Islet precursor cell (in vitro differentiated cells): ENCODE measurements around the gene DCC.
A peak's percentile ranks its signal among the peaks of the same experiment; 100 is the strongest.

Experiments
- DNase-seq: peaks from one replicate; pipeline ENCODE4 v3.0.0-alpha.2; 2018

DCC gene

DNA sequence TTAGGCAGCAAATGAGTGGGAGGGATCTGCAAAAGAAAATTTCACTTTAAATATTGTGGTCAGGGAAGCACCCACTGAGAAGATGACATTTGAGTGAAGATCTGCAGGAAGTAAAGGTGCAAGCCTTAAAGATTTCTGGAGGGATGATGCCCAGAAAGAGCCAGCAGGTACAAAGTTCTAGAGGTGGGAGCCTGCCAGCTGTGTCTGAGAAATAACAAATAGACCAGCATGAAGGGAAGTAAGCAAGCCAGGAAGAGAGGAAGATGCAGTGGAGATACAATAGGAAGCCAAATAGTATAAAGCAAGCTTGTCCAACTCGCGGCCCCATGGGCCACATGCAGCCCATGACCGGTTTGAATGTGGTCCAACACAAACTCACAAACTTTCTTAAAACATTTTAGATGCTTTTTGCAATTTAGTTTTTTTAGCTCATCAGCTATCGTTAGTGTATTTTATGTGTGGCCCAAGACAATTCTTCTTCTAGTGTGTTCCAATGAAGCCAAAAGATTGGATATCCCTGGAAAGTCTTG, 489.9 kb downstream of the DCC start:
- DNase-seq: no peak

DNA sequence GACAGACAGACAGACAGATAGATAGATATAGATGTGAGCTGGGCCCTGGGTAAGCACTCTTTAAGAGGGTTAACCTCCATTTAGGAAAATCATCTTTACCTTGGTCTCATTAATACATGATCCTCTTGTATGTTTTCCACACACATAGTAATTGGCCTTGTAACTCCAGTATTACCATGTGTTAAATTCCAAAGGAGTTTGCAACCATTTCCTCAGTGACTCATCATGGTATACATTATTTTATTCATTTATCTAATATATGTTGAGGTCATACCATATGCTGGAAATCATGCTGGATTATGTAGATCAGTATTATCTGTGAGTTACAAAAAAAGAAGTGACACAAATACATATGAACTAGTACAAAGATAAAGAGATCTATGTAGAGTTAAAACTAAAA, 504.3 kb downstream of the DCC start:
- no peak for DNase-seq

DNA sequence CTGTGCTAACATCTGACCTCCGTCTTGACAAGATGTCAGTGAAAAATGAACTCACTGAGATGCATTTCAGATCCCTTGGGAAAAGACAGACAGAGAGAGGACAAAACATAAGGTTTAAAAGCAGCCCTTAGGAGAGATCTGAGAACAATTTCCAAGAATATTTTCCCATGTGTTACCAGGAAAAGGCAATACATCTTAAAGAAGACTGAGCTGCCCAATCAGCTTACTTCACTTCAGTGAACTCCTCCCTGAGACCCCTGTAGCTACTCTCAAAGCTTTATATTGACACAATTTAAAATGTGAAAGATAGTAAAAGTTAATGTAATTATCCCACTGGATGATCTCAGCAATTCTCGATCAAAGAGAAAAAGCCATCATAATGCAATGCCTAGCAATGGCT, 505.0 kb downstream of the DCC start:
- DNase-seq: no peak

DNA sequence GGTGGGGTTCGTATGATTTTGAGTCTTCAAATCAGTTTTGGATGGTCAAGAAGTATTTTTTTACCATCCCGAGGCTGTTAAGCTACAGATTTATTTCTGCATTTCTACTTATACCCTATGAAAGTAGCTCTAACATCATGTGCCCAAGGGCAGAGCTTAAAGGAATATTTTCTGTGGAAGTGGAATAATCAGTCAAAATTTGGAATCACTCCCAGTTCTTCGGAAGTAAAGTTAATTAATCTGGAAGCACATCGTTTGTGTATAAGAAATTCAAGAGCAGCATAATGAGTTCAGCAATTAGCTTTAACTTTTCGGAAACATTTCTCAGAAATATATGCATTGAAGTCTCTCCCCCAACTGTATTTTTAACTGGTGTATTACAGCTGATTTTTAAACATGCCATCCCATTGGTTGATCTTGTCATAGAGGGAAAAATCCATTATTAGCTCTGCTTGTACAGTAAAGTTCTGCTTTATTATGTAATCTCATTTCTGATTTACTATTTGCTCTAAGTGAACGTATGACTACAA, 510.1 kb downstream of the DCC start:
- no peak for DNase-seq

DNA sequence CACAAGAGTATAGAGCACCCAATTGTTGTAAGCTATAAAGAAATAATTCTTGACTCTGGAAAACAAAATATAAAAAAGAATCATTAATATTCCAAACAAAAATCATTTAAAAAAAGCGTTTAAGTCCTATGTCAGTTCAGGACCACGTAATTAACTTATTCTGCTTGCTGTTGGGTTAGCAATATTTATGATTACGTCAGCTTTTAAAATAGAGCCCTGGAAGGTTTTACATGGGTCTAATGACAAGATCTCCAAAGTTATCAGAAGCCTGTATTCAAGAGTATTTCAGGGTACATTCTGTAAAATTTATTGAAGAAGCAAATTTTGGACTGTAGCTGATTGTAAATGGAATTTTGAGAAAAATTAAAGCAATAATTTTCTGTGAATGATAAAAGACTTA, 521.6 kb downstream of the DCC start:
- DNase-seq: no peak

DNA sequence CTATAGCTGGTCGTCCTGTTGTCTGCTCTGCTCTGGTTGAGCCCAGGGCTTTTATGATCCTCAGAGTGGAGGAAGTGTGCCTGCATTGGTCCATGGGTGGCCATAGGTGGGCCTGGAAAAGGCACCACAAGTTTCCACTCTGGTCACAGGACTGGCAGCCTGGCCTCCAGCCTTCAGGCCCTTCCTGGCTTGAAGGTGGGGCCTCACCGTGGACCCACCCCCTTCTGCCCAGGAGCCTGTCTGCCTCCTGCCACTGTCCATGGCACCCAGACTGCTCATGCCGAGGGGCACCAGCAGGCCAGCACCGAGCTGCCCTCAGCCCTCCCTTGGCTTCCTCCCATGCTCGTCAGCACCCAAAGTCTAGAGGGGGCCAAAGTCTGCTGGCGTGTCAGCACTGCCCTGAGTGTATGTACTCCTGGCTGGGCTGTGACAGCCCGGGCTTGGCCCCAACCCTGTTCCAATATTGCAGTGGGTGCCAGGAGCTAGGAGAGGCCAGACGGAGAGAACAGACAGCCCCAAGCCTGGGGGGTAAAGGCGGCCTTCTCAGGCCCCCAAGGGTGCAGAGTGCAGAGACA, 529.4 kb downstream of the DCC start:
- no peak for DNase-seq

DNA sequence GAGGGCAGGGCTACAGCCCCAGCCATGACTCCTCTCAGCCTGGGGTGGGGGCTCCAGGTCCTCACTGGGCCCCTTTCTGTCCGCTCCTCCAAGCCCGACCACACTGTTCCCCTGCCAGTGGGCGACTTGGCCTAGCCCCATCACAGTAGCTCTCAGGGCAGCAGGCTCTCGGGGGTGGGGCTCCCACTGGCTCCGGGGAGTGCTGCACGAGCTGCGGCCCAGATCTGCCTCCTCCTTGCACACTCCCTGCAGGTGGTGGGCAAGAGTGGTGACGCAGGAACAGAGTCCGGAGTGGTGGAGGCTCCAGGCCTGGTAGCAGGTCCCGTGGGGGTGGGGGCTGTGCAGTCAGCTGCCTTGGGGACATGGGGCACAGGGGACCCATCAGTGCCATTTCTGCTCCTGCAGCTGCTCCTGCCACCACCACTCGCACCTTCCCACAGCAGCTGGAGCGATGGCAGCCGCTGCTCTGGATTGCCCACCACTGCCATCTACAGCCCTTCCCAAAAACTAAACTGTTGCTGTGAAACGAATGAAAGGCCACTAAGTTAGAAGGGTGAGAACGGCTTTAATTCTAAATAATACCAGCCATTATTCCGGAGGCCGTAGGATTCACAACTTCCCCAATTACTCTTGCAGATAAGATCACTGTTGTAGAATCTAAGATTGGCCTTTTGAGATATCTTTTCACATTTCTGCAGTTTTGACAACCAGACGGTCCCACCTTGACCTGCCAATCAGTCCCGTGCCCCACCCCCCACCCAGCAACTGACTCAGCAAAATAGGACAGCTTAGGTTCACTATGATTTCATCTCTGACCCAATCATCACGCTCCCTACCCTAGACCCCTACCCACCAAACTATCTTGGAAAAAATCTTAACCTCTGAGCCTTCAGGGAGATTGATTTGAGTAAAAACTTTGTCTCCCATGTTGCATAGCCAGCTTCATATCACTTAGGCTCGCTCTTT, 530.2 kb downstream of the DCC start:
- no peak for DNase-seq

DNA sequence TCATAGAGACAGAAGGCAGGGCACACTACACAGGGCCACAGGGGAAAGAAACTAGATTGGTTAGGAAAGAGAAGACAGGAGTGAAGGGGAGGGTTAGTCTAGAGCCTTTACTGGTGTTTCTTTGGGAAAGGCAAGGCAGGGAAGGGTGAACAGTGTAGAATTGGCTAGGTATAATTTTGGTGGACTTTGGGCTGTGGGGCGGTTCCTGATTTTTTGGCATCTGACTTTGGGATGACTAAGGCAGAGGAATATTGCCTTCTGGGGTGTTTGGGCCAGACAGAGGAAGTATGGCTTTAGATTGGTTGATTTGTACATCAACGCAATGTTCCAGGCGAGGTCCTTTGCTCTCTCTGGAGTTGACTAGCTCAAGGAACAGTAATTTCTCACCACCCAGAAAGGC, 534.8 kb downstream of the DCC start:
- no peak for DNase-seq

DNA sequence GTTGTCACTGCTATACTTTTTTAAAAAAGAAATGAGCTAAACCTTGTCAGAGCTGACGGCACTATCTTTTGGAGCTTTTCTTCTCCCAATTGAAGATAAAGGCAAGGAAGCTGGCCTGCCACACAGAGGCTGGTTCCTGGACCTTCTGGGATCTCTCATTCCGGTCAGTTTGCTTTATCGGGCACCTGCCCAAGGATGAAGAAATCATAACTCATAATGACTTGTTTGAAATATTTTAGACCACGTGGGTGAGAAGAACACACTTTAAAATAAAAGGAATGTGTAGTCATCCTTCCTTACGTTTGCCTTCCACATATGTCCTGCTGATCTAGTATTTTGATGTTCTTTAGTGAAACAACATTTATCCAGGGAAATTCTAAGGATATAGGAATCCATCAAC, 535.7 kb downstream of the DCC start:
- DNase-seq: no peak

DNA sequence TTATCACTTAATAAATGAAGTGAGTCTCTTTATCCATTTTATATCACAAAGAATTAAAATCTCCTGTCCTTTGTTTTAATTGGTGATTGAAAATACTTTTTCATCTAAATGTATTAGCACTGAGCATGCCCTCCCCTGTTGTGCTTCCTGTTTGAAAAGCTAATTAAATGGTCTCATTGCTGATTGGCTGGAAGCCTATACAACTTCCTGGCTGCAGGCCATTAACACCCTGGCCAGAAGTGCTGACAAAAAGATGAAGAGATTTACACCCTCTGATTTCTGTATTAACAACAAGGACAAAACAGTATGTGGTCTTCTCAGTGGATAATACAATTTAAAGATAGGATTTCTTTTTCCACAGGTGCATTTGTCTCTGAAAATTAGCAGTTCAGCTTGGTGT, 548.0 kb downstream of the DCC start:
- DNase-seq: no peak

DNA sequence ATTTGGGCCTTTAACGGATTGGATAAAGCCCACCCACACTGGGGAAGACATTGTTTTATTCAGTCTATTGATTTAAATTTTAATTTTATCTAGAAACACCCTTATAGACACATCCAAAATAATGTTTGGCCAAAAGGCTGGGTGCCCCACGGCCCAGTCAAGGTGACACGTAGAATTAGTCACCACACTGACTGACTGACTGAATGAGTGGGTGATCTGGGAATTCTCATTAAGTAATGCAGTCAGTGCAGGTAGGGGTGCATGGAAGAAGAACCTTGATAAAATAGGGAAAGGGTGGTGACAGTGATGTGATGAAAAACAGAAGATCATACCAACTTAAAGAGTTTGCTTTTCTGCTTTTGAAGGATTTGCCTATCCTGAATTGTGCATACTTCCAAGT, 554.8 kb downstream of the DCC start:
- DNase-seq: no peak

DNA sequence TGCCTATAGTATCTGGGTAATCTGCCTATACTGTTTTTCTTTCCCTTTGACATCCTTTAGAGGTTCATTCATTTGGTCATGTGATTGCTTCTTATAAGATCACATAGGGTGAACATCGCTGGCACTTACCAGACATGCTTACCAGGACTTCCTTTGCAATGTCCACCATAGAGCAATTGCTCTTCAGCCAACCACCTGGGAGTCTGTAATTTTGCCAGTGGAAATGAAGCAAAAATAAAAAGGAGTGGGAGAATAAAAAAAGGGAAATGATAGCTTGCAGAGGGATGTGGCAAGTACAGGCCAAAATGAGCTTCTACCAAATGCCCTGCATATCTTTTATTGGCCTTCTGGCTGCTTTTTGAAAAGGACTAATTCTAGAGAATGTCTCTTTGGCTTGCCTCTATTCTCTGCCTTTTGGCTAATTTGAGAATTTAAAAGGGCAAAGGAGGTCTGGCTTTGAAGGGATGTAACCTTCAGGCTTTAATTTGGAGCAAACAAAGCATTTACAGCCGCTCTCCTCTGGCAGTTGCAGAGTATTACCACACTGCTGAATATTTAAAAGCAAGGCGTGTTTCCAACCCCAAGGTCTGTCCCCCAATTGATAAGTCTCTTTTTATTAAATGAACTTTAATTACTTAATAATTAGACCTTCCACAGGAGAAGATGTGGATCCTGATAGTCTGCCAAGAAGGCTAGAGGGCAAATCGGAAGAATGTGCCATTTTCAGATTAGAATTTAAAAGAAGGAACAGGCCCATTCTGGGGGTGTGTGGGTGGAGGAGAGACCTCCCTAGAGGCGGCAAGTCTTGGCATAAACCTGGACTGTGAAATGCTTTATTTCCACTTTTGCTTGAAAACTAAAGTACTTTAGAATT, 557.9 kb downstream of the DCC start:
- no peak for DNase-seq

DNA sequence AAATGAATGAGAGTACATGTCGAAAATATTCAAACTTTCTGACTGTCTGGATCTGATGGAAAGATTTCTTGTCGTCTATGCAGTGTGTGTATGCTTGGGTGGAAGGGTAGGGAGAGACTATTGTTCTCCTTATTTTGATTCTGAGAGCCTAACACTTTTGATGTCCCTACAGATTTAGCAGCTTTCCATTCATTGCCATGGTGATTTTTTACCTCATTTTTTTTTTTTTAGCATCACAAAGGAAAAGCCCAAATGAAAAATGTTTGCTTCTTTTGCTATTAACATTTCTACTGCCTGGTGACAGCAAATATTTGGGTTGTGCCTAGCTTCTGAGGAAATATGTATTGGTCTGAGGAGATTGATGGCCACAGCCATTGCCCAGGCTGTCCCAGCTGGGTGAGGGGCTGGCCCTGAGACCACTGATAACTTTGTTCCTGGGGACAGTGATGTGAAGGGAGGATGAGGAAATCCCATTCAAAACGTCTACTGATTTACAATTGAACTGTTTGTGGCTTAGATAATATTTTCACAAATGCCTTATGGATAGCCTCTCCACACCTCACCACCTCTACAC, 558.6 kb downstream of the DCC start:
- no peak for DNase-seq

DNA sequence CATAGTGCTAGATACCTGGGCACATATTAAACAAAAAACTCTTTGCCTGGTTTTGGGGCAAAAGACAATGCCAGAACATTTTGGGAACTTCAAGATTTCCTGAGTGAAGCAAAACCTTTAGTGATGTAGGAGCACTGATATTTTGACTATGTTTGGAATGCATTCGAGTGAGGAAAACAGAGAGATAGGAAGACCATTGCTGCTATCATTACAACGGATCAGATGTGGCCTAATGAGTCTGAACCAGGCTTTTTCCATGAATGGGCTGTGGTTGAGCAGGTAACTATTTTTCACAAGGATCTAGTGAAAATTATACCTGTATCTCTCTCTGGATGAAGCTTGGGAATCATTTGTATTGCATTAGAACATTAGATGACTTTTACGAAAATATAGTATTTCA, 562.2 kb downstream of the DCC start:
- DNase-seq: peak; percentile 58

DNA sequence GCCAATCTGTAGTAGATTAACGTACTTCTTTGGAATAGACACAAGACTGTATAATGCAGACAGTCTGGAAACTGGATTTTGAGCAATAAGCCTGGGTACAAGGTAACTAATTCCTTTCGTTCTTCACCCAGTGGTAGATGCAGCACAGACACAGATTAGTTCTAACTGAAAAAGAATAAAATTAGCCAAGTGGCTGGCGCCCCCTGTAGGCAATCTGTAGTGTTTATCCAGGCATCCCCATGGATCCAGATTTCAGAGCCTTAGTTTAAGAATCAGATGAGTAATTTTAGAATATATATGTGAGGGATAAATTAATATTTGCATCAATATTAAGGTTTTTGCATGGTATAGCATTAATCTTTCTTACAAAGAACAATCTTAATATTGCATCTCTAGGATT, 563.9 kb downstream of the DCC start:
- peak; percentile 68 for DNase-seq

DNA sequence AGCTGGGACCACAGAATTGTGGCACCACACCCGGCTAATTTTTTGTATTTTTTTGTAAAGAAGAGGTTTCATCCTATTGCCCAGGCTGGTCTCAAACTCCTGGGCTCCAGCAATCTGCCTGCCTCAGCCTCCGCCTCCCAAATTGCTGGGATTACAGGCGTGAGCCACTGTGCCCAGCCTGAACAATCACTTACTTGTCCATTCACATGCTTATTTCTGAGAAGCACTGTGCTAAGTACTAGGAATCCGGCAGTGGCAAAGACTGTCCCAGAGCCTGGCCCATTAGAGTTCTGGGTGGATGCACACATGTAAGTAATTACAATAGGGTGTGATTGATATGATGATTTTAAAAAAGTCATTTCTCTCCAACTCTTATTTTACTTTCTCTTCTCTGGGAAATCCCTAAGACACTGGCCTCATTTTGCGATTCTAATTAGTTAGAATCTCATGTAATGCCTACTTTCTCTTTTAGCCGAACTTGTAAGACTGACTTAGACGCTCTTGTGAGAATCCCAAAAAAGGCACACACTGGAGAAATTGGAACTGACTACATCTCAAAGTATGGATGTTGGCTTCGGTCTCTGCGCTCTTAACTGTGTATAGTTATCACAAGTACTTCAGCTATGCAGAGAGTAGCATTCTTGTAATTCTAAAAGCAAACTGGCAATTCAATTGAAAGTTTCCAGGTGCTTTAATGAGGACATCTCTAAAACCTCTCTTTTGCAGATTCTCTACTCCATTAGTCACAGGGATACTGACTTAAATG, 567.7 kb downstream of the DCC start:
- peak; percentile 74 for DNase-seq

DNA sequence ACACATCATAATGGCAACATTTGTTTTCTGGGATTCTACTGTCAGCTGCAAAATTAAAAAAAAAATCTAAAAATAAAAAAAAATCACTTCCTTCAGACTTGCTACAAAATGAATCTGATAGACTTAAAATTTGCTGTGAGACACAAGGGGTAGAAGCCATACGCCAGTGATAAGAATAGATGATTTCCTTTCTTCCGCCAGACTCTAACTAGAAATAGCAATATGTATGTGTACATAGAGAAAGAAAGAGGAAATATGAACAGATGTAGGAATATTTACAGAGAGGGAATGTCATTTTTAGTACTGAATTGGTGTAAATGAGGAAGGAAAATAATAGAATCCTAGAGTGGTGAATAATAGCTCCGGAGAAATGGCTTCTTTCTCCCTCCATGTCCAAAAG, 574.2 kb downstream of the DCC start:
- no peak for DNase-seq

DNA sequence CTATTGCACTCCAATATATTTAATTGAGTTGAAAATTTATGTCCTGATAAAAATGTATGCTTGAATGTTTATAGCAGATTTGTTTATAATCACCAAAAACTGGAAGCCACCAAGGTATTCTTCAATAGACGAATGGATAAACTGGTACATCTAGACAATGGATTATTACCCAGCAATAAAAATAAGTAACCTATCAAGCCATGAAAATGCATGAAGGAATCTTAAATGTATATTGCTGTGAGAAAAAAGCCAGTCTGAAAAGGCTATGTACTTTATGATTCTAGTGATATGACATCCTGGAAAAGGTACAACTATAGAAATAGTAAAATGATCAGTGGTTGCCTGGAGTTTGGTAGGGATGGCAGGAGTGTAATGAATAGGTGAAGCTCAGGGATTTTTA, 580.7 kb downstream of the DCC start:
- DNase-seq: no peak

DNA sequence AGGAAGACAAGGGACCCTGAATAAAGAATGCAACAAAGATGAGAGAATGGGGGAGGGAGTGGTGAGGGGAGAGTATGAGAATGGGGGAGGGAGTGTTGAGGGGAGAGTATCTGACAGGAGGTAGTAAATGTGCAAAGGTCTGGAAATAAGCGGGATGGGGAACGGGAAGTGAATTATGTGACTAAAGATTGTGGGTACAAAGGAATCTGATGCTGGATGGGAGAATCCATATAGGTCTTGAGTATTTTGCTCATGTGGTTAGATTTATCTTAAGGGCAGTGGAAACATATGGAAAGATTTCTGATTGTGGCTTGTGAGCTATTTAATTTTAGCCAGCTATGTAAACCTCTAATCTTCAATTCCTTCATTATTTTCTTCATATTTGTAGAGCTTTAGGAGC, 593.4 kb downstream of the DCC start:
- no peak for DNase-seq

DNA sequence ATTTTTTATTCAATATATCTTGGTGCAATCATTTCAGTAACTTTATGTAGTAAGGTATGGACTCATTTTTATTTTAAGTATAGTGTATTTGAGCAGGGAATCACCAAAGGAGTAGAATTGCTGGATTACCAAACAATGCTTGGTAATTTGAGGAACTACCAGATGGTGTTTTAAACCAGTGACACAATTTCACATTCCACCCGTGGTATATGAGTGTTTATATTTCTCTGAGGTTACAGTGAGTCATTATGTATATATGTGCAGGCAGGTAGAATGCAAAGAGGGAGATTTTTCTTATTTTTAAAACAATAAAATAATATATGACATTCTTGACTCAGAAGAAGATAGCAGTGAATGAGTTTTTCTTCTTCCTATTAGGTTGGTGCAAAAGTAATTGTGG, 596.9 kb downstream of the DCC start:
- no peak for DNase-seq

DNA sequence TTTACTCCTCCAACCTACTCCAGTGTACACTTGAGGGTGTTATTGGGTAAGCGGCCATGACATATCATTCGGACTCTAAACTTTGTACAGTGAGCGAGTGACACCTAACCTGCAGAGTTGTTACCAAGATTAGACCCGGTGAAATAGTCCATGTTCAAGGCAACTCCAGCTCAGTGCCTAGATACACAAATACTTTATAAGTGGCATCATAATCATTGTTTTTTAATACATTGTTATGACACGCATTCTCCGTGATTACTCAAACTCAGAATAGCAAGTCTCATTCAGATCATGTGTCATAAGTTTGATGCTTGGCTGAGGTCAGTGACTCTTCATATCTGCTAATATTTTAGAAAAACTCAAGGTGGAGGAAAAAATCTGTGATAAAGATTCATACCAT, 597.8 kb downstream of the DCC start:
- DNase-seq: no peak

DNA sequence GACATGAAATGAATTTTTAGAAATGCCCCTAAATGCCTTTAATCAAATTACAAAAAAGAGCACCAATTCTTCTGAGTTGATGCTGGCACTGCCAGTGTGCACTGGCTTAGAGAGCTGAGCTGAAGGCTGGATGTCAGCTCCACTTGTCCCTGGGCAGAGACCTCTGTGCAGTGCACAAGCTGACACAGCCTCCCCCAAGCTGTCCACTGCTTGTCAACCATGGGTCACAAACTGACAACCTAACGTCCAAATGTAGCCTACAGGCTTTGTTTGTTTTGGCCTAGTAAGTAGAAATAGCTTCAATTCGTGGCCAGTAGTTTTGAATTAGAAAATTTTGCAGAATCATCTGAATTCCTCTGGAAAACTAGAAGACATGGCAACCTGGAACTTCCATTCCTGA, 605.6 kb downstream of the DCC start:
- DNase-seq: no peak
